D721Med (cell line): ENCODE measurements around the gene XPA.

Experiments used
- DNase-seq: peaks from one replicate; pipeline ENCODE4 v3.0.0; 2011; ENCODE audit warnings: low spot score; ENCODE audit not compliant: insufficient read length
- FAIRE-seq: peaks from 2 replicates; lab custom pipeline; 2011; peaks lifted over from hg19 to GRCh38; lab: Jason Lieb, UNC
- CTCF ChIP-seq: IDR thresholded peaks from 2 replicates; pipeline ENCODE4 v1.5.1; 2012; ENCODE audit warnings: mild to moderate bottlenecking, control low read depth; ENCODE audit not compliant: insufficient read depth; ENCODE audit errors: missing control alignments

XPA gene

GRCh38 chr9:97651646-97652045 is 45.5 kb downstream of the XPA start:
- TF ChIP-seq CTCF, result no peak
- DNase-seq (no peak), FAIRE-seq (no peak)

- DNase-seq, result no peak
- FAIRE-seq, result no peak
- no peak for TF ChIP-seq CTCF
These were observed 49.1 kb downstream of the XPA start for GRCh38 chr9:97647996-97648395.

- no peak for TF ChIP-seq CTCF
- peak; percentile 58 for FAIRE-seq
- no peak for DNase-seq
These were observed 51.4 kb downstream of the XPA start for GRCh38 chr9:97645720-97646119.

- no peak for FAIRE-seq
- TF ChIP-seq CTCF, result no peak
- DNase-seq, result no peak
These were observed 56.8 kb downstream of the XPA start for GRCh38 chr9:97640325-97640724.

- no peak for TF ChIP-seq CTCF
- DNase-seq, result no peak
- FAIRE-seq, result no peak
These were observed 58.5 kb downstream of the XPA start for GRCh38 chr9:97638666-97639065.

- FAIRE-seq, result no peak
- TF ChIP-seq CTCF, result no peak
- no peak for DNase-seq
These were observed 60.2 kb downstream of the XPA start for GRCh38 chr9:97636903-97637302.

GRCh38 chr9:97635026-97635425 is 62.1 kb downstream of the XPA start:
- DNase-seq (no peak), FAIRE-seq (no peak)
- no peak for TF ChIP-seq CTCF
